GM18870 (cell line): ENCODE results near the gene MSI1.

Experiments
- ATAC-seq: cut with Tn5 transposase; IDR thresholded peaks from one replicate; pipeline ENCODE4 v1.9.1; 2021; ENCODE audit warnings: moderate library complexity; ENCODE audit not compliant: unreplicated experiment

The MSI1 gene

GRCh38 chr12:120377611-120378010, 8.6 kb upstream of the MSI1 start:
- no peak for ATAC-seq

DNA sequence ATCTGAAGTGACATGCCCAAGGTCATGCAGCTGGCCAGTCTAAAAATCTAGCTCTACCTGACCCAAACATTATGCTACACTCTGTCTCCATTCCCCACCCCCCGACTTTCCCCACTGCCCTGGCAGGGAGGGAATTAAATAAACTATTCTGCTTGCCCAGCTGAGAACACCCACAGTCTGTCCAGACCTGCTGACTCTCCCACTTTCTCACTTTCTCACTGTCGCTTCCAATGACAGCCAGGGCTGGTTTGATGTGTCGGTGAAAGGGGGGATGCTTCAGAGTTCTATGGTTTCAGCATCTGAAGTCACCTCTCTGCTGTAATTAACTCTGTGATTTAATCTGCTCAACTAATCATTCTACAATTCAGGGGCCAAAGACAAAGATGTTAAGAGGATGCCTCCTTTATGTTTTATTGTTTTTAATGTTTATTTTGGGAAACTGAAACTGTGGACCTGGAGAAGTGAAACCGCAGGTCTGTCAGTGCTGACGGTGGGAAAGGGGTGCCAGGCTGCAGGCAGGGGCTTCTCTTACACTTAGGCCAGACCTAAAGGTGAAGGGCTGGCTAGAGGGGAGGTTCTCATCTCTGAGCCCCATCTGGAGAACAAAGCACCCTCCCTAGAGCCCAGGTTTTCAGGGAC, 8.1 kb upstream of the MSI1 start:
- ATAC-seq, result no peak

DNA sequence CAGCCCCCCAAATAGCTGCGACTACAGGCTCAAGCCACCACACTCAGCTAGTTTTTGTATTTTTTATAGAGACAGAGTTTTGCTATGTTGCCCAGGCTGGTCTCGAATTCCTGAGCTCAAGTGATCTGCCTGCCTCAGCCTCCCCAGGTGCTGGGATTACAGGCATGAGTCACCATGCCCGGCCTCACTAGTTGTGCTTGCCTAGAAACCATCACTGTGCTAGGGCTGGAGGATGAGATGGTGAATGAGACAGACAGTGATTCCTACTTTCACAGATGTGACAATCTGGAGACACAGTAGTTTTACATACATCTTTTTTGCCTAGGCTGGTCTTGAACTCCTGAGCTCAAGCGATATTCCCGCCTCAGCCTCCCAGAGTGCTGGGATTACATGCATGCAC, 7.5 kb upstream of the MSI1 start:
- no peak for ATAC-seq

DNA sequence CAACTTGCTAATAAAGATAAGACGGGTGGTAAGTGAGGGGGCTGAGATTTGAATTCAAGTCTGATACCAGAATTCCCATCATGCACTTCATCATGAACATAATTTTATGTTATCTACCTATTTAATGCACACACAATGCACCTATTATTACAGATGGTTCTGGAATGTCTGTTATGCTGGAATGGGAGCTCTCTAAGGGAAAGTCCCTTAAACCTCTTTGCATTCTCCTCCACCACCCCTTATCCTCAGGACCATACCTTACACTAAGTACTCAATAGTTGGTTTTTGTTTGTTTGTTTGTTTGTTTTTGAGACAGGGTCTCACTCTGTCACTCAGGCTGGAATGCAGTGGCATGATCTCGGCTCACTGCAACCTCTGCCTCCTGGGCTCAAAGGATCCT, 7.0 kb upstream of the MSI1 start:
- ATAC-seq, result no peak

DNA sequence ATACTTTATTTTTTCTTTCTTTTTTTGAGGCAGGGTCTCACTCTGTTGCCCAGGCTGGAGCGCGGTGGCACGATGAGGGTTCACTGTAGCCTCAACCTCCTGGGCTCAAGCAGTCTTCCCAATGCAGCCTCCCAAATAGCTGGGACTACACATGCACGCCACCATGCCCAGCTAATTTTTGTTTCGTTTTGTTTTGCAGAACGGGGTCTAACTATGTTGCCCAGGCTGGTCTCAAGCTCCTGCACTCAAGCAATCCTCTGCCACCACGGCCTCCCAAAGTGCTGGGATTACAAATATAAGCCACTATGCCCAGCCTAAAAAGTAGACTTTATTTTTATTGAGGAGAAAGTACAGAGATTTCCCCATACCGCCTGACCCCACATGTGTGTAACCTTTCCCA, 4.7 kb upstream of the MSI1 start:
- no peak for ATAC-seq

DNA sequence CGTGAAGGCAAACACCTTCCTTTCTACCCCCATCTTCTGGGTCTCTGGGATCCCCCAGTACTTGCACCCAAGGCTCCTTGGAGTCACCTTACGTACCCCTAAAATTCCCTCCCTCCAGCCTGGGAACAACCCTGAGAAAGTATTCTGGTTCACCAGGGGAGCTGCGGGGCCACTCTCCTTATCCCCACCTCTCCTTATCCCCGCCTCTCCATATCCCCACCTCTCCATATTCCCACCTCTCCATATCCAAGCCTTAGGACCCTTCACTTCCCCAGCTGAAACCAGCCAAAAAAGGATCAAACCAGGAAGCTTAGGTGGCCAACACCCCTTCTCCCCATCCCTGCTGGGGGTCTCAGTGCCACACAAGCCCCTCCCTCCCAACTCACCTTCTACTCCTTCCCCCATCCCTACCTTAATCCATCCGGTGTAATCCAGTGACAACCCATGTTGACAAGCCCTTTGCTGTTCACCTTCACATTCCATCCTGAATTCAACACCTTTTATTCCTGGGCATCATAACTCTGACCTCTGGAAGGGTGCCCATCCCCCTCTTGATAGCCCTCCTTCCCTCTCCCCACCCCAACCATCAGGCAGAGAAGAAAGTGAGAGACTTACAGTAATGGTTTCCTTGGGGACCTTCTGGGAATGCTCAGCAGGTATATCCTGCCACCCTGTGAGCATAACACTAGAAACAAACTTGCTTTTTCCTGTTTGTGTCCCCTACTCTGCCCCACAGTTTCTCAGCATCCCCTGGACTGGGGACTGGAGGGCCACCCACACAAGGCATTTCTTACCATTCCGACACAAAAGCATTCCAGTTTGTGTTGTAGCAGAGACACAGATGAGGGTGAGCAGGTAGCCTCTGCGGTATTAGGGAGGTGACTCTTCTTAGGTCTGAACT, 1.6 kb upstream of the MSI1 start:
- ATAC-seq, result no peak

GRCh38 chr12:120369603-120370342, 809 bp upstream of the MSI1 start:
- no peak for ATAC-seq

DNA sequence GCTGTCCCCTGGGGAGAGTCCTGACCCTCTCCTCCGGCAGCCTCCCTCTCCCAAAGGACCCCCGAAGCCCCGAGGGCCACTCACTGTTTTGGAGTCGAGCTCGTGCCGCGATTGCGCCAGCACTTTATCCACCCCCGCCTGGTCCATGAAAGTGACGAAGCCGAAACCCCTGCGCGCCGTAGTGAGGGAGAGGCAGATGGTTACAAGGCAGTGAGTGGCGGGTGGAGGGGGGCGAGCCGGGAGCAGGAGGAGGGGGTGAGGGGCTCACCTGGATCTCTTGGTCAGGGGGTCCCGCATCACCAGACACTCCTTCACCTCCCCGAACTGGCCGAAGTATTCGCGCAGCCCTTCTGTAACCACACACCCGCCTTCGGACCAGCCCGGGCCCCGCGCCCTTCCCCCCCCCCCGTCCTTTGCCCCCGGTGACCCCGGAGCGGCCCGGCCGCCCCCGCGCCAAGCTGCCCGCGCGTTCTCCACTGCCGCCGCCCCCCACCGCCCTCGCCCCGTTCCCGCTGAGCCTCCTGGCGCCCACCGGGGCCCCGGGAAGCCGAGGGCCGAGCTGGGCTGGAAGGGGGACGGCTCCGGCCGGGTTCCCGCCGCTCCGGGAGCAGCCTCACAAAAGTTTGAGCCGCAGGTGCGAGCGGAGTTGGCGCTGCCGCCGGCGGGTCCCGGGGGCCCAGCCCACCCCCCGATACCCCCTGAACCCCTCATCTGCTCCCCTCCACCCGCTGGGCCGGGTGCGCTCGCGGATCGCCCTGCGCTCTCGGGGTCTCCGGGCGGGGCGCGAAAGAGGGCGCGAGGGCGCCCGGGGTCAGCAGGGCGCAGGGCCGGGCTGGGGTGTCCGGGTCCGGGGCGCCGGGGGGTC, 808 bp downstream of the MSI1 start:
- no peak for ATAC-seq

DNA sequence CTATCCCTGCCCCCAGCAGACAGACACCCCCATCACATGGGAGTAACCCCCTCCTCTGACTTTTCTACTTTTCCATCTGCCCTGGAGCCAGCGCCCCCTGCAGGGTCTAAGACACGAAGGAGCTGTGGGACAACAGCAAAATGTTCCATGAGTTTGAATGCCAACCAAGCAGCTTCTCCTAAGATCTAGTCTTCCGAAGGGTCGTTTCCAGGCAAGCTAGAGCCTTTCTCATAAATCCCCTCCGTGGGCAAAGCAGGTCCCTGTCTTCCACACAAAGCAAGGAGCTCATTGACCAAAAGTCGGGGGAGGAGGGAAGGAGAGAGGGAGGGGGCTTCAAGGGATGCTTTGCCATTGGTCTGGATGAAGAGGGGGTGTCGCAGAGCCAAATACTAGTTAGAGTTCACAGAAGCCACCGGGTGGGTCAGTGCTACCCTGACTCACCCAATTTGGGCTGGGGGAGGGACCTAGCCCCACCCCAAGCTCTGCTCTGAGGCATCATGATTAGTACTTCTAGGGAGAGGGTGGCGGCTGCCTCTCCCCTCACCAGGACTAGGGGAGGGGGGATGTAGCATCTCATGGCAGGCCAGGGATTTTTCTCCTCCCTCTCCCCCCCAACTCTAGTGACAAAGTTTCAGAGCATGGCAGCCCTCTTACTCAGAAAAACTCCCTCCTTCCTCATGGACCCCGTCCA, 1.6 kb downstream of the MSI1 start:
- no peak for ATAC-seq

- ATAC-seq, result no peak
These were observed 2.1 kb downstream of the MSI1 start for GRCh38 chr12:120366845-120367232.

GRCh38 chr12:120366341-120366705, 2.6 kb downstream of the MSI1 start:
- no peak for ATAC-seq

DNA sequence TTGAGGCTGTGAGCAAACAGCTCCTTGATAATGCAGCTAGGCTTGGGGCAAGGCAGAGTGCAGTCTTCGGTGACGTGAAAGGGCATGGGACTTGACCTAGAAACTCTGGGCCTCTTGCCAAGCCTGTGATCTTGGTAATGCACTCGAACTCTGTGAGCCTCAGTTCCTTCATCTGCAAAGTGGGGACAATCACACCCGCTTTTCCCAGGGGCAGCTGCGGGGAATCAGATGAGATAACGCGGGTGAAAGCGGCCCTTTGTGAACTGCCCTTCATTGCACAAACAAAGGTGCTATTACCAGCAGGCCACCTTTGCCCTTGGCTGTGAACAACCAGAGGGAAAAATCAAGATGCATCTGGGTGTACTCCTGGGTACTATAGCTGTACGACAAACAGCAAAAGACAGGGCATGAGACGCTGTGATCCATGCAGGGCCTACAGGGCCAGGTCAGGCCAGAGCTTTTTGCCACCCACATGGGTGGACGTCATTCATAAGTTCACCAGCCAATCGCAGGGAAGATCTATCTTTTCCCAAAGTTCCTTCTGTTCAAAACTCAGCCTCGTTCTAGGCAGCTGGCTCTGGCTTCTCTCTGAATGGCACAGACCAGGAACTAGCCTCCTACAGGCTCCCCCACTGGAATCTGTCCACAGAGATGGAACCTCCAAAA, 3.2 kb downstream of the MSI1 start:
- no peak for ATAC-seq

GRCh38 chr12:120364487-120364886, 4.5 kb downstream of the MSI1 start:
- ATAC-seq, result no peak

- no peak for ATAC-seq
These were observed 5.6 kb downstream of the MSI1 start for GRCh38 chr12:120363274-120363855.

DNA sequence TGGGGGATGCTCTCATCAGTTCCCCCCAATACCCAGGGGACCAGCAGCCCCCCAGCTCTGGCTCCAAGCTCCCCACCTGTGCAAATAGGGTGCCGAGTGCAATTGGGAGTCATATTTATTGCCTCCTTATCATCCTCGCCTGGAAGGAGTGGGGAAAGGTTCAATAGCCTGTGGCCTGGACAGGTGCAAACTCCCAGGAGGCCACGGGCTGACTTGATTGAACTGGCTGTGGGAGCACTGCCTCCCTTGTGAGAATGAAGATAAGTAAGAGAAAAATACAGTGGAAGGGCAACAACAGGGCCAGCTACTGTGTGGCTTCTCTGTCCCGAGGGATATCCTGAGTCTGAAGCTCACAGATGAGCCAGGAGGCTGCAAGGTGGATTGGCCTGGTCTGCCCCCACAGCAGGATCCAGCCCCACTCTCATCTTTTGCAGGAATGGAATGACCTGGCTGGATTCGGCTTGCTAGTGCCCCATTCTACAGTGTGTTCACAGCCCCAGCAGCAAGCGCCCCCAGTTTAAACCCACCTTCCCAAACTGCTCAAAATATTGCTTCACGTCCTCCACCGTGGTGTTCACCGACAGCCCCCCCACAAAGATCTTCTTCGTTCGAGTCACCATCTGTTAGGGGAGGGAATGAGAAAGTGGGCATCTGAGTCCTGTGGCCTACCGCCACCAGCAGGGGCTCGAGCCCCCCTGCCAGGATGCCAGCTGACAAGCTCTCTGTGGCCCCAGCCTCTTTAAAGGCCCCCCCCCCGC, 6.3 kb downstream of the MSI1 start:
- no peak for ATAC-seq

- no peak for ATAC-seq
These were observed 7.3 kb downstream of the MSI1 start for GRCh38 chr12:120361506-120362208.

DNA sequence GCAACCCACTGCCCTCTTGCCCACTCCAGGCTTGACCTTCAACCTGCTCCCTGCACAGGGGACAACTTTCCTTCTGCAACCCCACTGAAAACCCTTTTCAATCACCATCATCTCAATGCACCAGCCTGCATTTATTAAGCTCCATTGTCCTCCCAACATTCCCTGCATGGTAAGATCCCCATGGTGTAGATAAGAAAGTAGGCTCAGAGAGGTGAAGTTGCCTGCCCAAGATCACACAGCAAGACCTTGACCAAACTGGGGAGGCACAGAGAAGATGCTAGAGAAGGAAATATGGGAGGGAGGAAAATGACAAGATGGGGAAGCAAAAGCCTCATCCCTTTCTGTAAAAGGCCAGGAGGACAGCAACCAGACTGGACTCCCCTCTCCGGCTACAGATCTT, 9.8 kb downstream of the MSI1 start:
- ATAC-seq, result no peak
